LNCAP (cell line): ENCODE measurements around the gene HNF1A.

Experiments used
- TF ChIP-seq, protein P1 (sequence below): fragments of 450-650 bp; IDR thresholded peaks from 2 replicates; pipeline ENCODE4 v1.5.1; 2017; ENCODE audit warnings: mild to moderate bottlenecking

HNF1A gene

DNA sequence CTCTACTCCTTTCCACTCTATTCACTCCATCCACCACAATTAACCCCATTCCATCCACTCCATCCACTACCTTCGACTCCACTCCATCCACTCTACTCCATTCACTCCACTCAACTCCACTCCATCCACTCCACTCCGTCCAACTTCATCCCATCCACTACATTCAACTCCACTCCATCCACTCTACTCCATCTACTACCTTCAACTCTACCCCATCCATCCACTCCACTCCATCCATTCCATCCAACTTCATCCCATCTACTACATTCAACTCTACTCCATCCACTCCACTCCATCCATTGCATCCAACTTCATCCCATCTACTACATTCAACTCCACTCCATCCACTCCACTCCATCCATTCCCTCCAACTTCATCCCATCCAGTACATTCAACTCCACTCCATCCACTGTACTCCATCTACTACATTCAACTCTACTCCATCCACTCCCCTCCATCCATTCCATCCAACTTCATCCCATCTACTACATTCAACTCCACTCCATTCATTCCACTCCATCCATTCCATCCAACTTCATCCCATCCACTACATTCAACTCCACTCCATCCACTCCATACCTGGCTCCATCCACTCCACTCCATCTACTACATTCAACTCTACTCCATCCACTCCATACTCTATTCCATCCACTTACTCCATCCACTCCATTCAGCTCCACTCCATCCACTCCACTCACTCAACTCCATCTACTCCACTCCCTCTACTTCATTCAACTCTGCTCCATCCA, 16.4 kb downstream of the HNF1A start:
- TF ChIP-seq, protein P1, sequence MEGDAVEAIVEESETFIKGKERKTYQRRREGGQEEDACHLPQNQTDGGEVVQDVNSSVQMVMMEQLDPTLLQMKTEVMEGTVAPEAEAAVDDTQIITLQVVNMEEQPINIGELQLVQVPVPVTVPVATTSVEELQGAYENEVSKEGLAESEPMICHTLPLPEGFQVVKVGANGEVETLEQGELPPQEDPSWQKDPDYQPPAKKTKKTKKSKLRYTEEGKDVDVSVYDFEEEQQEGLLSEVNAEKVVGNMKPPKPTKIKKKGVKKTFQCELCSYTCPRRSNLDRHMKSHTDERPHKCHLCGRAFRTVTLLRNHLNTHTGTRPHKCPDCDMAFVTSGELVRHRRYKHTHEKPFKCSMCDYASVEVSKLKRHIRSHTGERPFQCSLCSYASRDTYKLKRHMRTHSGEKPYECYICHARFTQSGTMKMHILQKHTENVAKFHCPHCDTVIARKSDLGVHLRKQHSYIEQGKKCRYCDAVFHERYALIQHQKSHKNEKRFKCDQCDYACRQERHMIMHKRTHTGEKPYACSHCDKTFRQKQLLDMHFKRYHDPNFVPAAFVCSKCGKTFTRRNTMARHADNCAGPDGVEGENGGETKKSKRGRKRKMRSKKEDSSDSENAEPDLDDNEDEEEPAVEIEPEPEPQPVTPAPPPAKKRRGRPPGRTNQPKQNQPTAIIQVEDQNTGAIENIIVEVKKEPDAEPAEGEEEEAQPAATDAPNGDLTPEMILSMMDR = no peak

- TF ChIP-seq, protein P1 = no peak
Measured at GRCh38 chr12:120996133-120996746, 17.9 kb downstream of the HNF1A start.

DNA sequence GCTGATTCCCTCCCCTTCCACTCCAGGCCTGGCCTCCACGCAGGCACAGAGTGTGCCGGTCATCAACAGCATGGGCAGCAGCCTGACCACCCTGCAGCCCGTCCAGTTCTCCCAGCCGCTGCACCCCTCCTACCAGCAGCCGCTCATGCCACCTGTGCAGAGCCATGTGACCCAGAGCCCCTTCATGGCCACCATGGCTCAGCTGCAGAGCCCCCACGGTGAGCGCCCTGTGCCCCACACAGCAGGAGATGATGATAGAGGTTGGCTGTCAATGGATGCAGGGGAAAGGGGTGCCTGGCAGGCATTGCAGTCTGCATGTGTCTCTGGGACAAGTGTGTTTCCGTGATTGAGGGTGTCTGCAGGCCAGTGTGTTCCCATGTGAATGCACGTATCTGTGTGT, 19.1 kb downstream of the HNF1A start:
- TF ChIP-seq, protein P1 = no peak

GRCh38 chr12:120998435-120998834, 20.1 kb downstream of the HNF1A start:
- TF ChIP-seq, protein P1 = no peak

DNA sequence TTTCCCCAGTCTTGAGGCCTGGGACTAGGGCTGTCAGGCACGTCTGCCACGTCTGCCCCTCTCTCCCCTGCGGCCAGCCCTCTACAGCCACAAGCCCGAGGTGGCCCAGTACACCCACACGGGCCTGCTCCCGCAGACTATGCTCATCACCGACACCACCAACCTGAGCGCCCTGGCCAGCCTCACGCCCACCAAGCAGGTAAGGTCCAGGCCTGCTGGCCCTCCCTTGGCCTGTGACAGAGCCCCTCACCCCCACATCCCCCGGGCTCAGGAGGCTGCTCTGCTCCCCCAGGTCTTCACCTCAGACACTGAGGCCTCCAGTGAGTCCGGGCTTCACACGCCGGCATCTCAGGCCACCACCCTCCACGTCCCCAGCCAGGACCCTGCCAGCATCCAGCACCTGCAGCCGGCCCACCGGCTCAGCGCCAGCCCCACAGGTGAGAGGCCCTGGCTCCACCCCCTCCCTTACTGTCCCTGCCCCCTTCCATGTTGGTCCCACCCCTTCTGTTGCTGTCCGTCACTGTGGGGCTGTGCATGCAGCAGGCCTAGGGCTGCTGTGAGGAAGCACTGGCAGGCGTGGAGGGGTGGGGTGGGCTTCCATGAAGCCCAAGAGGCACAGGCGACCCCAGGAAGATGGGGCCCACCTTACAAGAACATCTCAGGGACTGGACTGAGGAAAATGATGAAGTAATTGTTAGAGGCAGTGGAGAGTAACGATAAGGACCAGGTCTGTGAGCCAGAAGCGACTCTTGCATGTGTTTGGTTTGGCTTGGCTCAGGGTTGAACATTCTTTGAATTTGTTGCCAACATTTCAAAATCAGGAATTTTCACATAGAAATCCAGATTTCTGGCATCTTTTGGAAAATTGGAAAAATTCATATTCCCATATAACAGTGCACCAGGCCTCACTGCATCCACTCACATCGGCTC, 21.1 kb downstream of the HNF1A start:
- TF ChIP-seq, protein P1 = no peak

DNA sequence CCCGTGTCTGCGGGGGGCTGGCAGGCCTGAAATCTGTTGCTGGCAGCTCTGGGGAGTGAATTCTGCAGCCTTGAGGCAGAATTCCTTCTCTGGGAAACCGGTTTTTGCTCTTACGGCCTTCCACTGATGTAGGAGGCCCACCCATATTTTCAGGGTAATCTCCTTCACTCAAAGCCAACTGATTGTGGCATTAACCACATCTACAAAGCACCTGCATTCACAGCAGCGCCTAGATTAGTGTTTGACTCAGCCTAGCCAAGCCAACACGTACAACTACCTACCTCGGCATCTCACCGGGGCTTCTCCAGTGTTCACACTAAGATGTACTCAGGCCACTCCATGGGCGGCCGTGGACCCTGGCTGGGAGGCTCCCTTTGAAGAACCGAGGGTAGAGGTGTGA, 22.2 kb downstream of the HNF1A start:
- TF ChIP-seq, protein P1 = no peak

GRCh38 chr12:121001060-121001459, 22.7 kb downstream of the HNF1A start:
- TF ChIP-seq, protein P1 = no peak
